IMR-90 (cell line): ENCODE results near the gene HSD17B8. TPM values are rescaled to one million over a fixed set of nuclear protein-coding genes. Genes with fewer than 3 reads are reported as not detected.

Source experiments
- ATAC-seq: fragments of 200-7000 bp; cut with Tn5 transposase; 2 replicates; pipeline ENCODE4 v1.9.1; 2020; ENCODE audit warnings: low read depth, mild to moderate bottlenecking, moderate library complexity
- BruUV-seq: library from RNA; stranded (reverse); fragments of 400-500 nt; replicated peaks from 2 replicates; lab custom pipeline; 2021; lab: Mats Ljungman, UMichigan
- CTCF ChIA-PET: fragments of 300-600 bp; formaldehyde crosslinking; extraction: SDS; loops from one replicate; lab custom pipeline; 2021; ENCODE audit warnings: antibody characterized with exemption; lab: Yijun Ruan, JAX
- POLR2A ChIA-PET: fragments of 300-600 bp; sonication (Branson Sonifier 250); formaldehyde crosslinking; loops from one replicate; lab custom pipeline; 2022; ENCODE audit warnings: antibody characterized with exemption; ENCODE audit not compliant: unreplicated experiment; lab: Charles Lee
- DNase-seq: peaks from one replicate; pipeline ENCODE4 v3.0.0; 2013
- H2AFZ ChIP-seq: replicated peaks from 2 replicates; pipeline ENCODE3; 2013; ENCODE audit warnings: low read length, mild to moderate bottlenecking; ENCODE audit not compliant: poor library complexity
- H2AK5ac ChIP-seq: 2 replicates; pipeline ENCODE4 v1.6.1; 2013; ENCODE audit warnings: low read depth, low read length, inconsistent platforms
- H2AK9ac ChIP-seq: replicated peaks from 2 replicates; pipeline ENCODE3; 2013; ENCODE audit warnings: mild to moderate bottlenecking, low read depth, low read length, moderate library complexity; ENCODE audit not compliant: poor library complexity
- H2BK120ac ChIP-seq: 2 replicates; pipeline ENCODE4 v1.6.1; 2013; ENCODE audit warnings: low read depth, low read length, inconsistent platforms
- H2BK15ac ChIP-seq: 3 replicates; pipeline ENCODE4 v1.6.1; 2013; ENCODE audit warnings: low read depth, low read length, inconsistent platforms
- H2BK20ac ChIP-seq: 2 replicates; pipeline ENCODE4 v1.6.1; 2013; ENCODE audit warnings: low read depth, mild to moderate bottlenecking, inconsistent platforms, low read length, moderate library complexity
- H2BK5ac ChIP-seq: 2 replicates; pipeline ENCODE4 v1.6.1; 2013; ENCODE audit warnings: mild to moderate bottlenecking, low read depth, low read length, inconsistent platforms; ENCODE audit not compliant: poor library complexity, severe bottlenecking
- H3K14ac ChIP-seq: replicated peaks from 2 replicates; pipeline ENCODE4 v1.6.1; 2013; ENCODE audit warnings: low read depth, low read length, inconsistent platforms
- H3K18ac ChIP-seq: 2 replicates; pipeline ENCODE4 v1.6.1; 2013; ENCODE audit warnings: low read depth, low read length, control low read depth
- H3K23ac ChIP-seq: 2 replicates; pipeline ENCODE4 v1.6.1; 2013; ENCODE audit warnings: low read depth, low read length, inconsistent platforms
- H3K27ac ChIP-seq: 2 replicates; pipeline ENCODE4 v1.5.1; 2013; ENCODE audit warnings: mild to moderate bottlenecking, control low read depth, low read length; ENCODE audit not compliant: insufficient read depth
- H3K27me3 ChIP-seq: 2 replicates; pipeline ENCODE4 v1.6.1; 2013; ENCODE audit warnings: low read length; ENCODE audit not compliant: control insufficient read depth, insufficient read depth
- H3K36me3 ChIP-seq: 2 replicates; pipeline ENCODE4 v1.6.1; 2013; ENCODE audit warnings: low read length, mixed read lengths; ENCODE audit not compliant: control insufficient read depth, insufficient read depth
- H3K4ac ChIP-seq: 2 replicates; pipeline ENCODE4 v1.6.1; 2013; ENCODE audit warnings: low read depth, low read length, inconsistent platforms
- H3K4me1 ChIP-seq: 2 replicates; pipeline ENCODE4 v1.6.1; 2013; ENCODE audit warnings: low read length, mixed read lengths; ENCODE audit not compliant: control insufficient read depth, insufficient read depth
- H3K4me2 ChIP-seq: 2 replicates; pipeline ENCODE4 v1.6.1; 2013; ENCODE audit warnings: low read depth, mild to moderate bottlenecking, control low read depth, low read length, moderate library complexity
- H3K4me3 ChIP-seq: 2 replicates; pipeline ENCODE4 v1.5.1; 2013; ENCODE audit warnings: low read depth, mild to moderate bottlenecking, control low read depth, low read length, moderate library complexity; ENCODE audit not compliant: insufficient read depth
- H3K56ac ChIP-seq: 2 replicates; pipeline ENCODE4 v1.6.1; 2013; ENCODE audit warnings: low read length, inconsistent platforms; ENCODE audit not compliant: insufficient read depth; ENCODE audit errors: extremely low read depth
- H3K79me1 ChIP-seq, 2 experiments: 2 replicates each; pipeline ENCODE4 v1.6.1; 2013; ENCODE audit warnings: low read length in 2 of 2, inconsistent platforms in 1 of 2, low read depth in 1 of 2
- H3K9ac ChIP-seq: 2 replicates; pipeline ENCODE4 v1.6.1; 2013; ENCODE audit warnings: low read depth, low read length, control low read depth
- H3K9me1 ChIP-seq: 2 replicates; pipeline ENCODE4 v1.6.1; 2013; ENCODE audit warnings: low read length, inconsistent platforms; ENCODE audit not compliant: insufficient read depth
- H3K9me3 ChIP-seq: 2 replicates; pipeline ENCODE4 v1.6.1; 2013; ENCODE audit warnings: low read length; ENCODE audit not compliant: control insufficient read depth, insufficient read depth
- H4K20me1 ChIP-seq: 2 replicates; pipeline ENCODE4 v1.6.1; 2013; ENCODE audit warnings: low read length, inconsistent platforms; ENCODE audit not compliant: insufficient read depth
- H4K5ac ChIP-seq: 2 replicates; pipeline ENCODE4 v1.6.1; 2013; ENCODE audit warnings: mild to moderate bottlenecking, low read depth, low read length, control low read depth
- H4K8ac ChIP-seq, 2 experiments: 2 replicates each; pipeline ENCODE4 v1.6.1; 2013; ENCODE audit warnings: low read depth in 2 of 2, low read length in 2 of 2, control low read depth in 1 of 2, inconsistent platforms in 1 of 2
- H4K91ac ChIP-seq: 2 replicates; pipeline ENCODE4 v1.6.1; 2013; ENCODE audit warnings: low read depth, low read length, inconsistent platforms; ENCODE audit not compliant: insufficient read depth
- BHLHE40 ChIP-seq: fragments of 150-350 bp; IDR thresholded peaks from 2 replicates; pipeline ENCODE4 v1.6.1; 2016; ENCODE audit warnings: mild to moderate bottlenecking, low read depth, low read length
- CEBPB ChIP-seq: IDR thresholded peaks from 2 replicates; pipeline ENCODE4 v1.6.1; 2012; ENCODE audit warnings: low read depth, low read length, improper control_type of control experiment
- ELK1 ChIP-seq: fragments of 150-350 bp; IDR thresholded peaks from 2 replicates; pipeline ENCODE4 v1.6.1; 2016; ENCODE audit warnings: low read depth, mild to moderate bottlenecking, low read length, moderate library complexity, borderline replicate concordance
- FOS ChIP-seq: fragments of 150-350 bp; IDR thresholded peaks from 2 replicates; pipeline ENCODE4 v1.6.1; 2016; ENCODE audit warnings: low read depth, low read length
- MAFK ChIP-seq: IDR thresholded peaks from 2 replicates; pipeline ENCODE4 v1.6.1; 2012; ENCODE audit warnings: low read depth, low read length, improper control_type of control experiment
- MAZ ChIP-seq: IDR thresholded peaks from 2 replicates; pipeline ENCODE4 v1.6.1; 2012; ENCODE audit warnings: low read depth, mild to moderate bottlenecking, low read length, improper control_type of control experiment, moderate library complexity, borderline replicate concordance
- MXI1 ChIP-seq: IDR thresholded peaks from 2 replicates; pipeline ENCODE4 v1.6.1; 2012; ENCODE audit warnings: low read depth, mild to moderate bottlenecking, low read length, moderate library complexity, borderline replicate concordance
- POLR2A ChIP-seq: IDR thresholded peaks from 2 replicates; pipeline ENCODE4 v1.6.1; 2012; ENCODE audit warnings: mild to moderate bottlenecking, low read depth, low read length
- RAD21 ChIP-seq: IDR thresholded peaks from 2 replicates; pipeline ENCODE4 v1.6.1; 2012; ENCODE audit warnings: low read length, improper control_type of control experiment
- RCOR1 ChIP-seq: IDR thresholded peaks from 2 replicates; pipeline ENCODE4 v1.6.1; 2012; ENCODE audit warnings: mild to moderate bottlenecking, low read length, improper control_type of control experiment; ENCODE audit not compliant: insufficient replicate concordance
- RFX5 ChIP-seq: IDR thresholded peaks from 2 replicates; pipeline ENCODE4 v1.8.0; 2012; ENCODE audit warnings: low read depth, mild to moderate bottlenecking, low read length, moderate library complexity
- SMC3 ChIP-seq: fragments of 150-350 bp; IDR thresholded peaks from 2 replicates; pipeline ENCODE4 v1.6.1; 2016; ENCODE audit warnings: low read depth, mild to moderate bottlenecking, antibody characterized with exemption, low read length, moderate library complexity
- USF2 ChIP-seq: fragments of 150-350 bp; IDR thresholded peaks from 2 replicates; pipeline ENCODE4 v1.6.1; 2017; ENCODE audit warnings: mild to moderate bottlenecking, antibody characterized with exemption, low read length, low read depth
- WGBS, 2 experiments: methylation state at CpG; one replicate each; pipeline versions ENCODE4 v1.1.5 to v1.1.7; 2013; ENCODE audit warnings: missing lambda C conversion rate in 2 of 2; ENCODE audit not compliant: insufficient read length in 1 of 2; ENCODE audit errors: extremely low coverage in 2 of 2; 5-methylcytosine and 5-hydroxymethylcytosine counted together
- dilution Hi-C: fragments of 300-500 bp; cut with HindIII; formaldehyde crosslinking; loops from one replicate; pipeline ENCODE4 v1.14.3; 2018; ENCODE audit warnings: low sequenced_read_pairs; ENCODE audit not compliant: unreplicated experiment
- in situ Hi-C: fragments of 300-500 bp; cut with MboI; formaldehyde crosslinking; loops from 3 replicates; pipeline ENCODE4 v1.14.3; 2019; ENCODE audit warnings: low sequenced_read_pairs, inconsistent platforms, mixed read lengths
- intact Hi-C: fragments of 100-400 bp; cut with micrococcal nuclease; formaldehyde crosslinking; loops from 2 replicates; pipeline ENCODE4 v1.10.0; 2022
- polyA plus RNA-seq, 3 experiments: library from polyadenylated mRNA; depleted of rRNA; stranded (reverse); fragments of >200 nt; gene quantifications; 2 replicates each; pipeline ENCODE4 v1.2.3, GENCODE V29; 2012; ENCODE audit warnings: low replicate concordance in 1 of 3
- total RNA-seq: library from RNA; depleted of rRNA; stranded (reverse); fragments of >200 nt; gene quantifications from 2 replicates; pipeline ENCODE4 v1.2.3, GENCODE V29; 2012
- TF ChIP-seq, protein P1 (sequence below): conservative IDR thresholded peaks from 2 replicates; pipeline ENCODE4 v1.5.1; 2012; ENCODE audit warnings: mild to moderate bottlenecking, low read depth, low read length, improper control_type of control experiment

HSD17B8 gene
- total and polyA plus RNA-seq, 2 of the 4 experiments (the other 2 are of a cell fraction), result 1.6 to 4.3 TPM

- Histone ChIP-seq H3K36me3 (peaks cover 54% of the 10 kb centered on the region), H3K4me2 (peak overlapping the region; percentile 99), H2BK20ac (no peak overlapping the region), H3K4me3 (peak overlapping the region; percentile 73), H2BK120ac (no peak overlapping the region), H3K4ac (no peak overlapping the region), H2BK15ac (no peak overlapping the region), H4K20me1 (peaks cover 60% of the 10 kb centered on the region; the same call in 1 of the 2 replicates), H4K5ac (no peak overlapping the region), H3K18ac (no peak overlapping the region), H3K27me3 (no peaks in the 10 kb centered on the region), H3K14ac (no peak overlapping the region), H2BK5ac (no peak overlapping the region), H3K27ac (no peak overlapping the region), H3K79me1 (peaks cover 20 to 84% of the 10 kb centered on the region in 2 experiments; a peak in 3 of 4 replicates), H4K8ac (no peak overlapping the region), H3K23ac (no peak overlapping the region), H2AK5ac (no peak overlapping the region), H3K9ac (peak overlapping the region; percentile 96; the same call in 1 of the 2 replicates), H3K4me1 (peaks cover 11% of the 10 kb centered on the region), H3K9me1 (peaks cover 25% of the 10 kb centered on the region), H2AK9ac (peak overlapping the region; percentile 97), H4K91ac (no peak overlapping the region), H3K56ac (no peak overlapping the region), H2AFZ (no peak overlapping the region), H3K9me3 (no peaks in the 10 kb centered on the region)
- DNase-seq, result no peak
- ChIA-PET CTCF (no interaction called here), POLR2A (interaction anchor here (0.6 kb wide), 2 partner anchors 15 to 60 kb away, joined by 3 to 5 read pairs; no protein-coding TSS in a partner anchor)
- no TSS peak for BruUV-seq
- 50% methylated on average over 2 of the region's 3 CpGs; no CpG with 5 or more reads in 1 of the 2 experiments for WGBS, 2 experiments
- no peak for TF ChIP-seq MAFK
- no peak for TF ChIP-seq POLR2A
- TF ChIP-seq BHLHE40, result no peak
- TF ChIP-seq FOS, result no peak
- TF ChIP-seq MAZ, result no peak
- no peak for TF ChIP-seq MXI1
- no peak for TF ChIP-seq CEBPB
- TF ChIP-seq, protein P1, sequence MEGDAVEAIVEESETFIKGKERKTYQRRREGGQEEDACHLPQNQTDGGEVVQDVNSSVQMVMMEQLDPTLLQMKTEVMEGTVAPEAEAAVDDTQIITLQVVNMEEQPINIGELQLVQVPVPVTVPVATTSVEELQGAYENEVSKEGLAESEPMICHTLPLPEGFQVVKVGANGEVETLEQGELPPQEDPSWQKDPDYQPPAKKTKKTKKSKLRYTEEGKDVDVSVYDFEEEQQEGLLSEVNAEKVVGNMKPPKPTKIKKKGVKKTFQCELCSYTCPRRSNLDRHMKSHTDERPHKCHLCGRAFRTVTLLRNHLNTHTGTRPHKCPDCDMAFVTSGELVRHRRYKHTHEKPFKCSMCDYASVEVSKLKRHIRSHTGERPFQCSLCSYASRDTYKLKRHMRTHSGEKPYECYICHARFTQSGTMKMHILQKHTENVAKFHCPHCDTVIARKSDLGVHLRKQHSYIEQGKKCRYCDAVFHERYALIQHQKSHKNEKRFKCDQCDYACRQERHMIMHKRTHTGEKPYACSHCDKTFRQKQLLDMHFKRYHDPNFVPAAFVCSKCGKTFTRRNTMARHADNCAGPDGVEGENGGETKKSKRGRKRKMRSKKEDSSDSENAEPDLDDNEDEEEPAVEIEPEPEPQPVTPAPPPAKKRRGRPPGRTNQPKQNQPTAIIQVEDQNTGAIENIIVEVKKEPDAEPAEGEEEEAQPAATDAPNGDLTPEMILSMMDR, result no peak
- TF ChIP-seq SMC3, result no peak
- no peak for TF ChIP-seq RCOR1
- TF ChIP-seq USF2, result no peak
- TF ChIP-seq RAD21, result no peak
- no peak for TF ChIP-seq ELK1
- TF ChIP-seq RFX5, result no peak
- in situ Hi-C loops (no loop called here), intact Hi-C loops (no loop called here), dilution Hi-C loops (no loop called here)
- ATAC-seq, result no peak
These were observed 5.5 kb upstream of the HSD17B8 start for GRCh38 chr6:33198853-33199436.
